BJ (cell line): ENCODE results near the gene ARHGAP23. TPM values are rescaled to one million over a fixed set of nuclear protein-coding genes. Genes with fewer than 3 reads are reported as not detected.
A peak's percentile ranks its signal among the peaks of the same experiment; 100 is the strongest.

Source experiments
- CTCF ChIA-PET: fragments of 350-600 bp; formaldehyde crosslinking; extraction: SDS; loops from one replicate; lab custom pipeline; 2021; ENCODE audit warnings: antibody characterized with exemption, inconsistent platforms; lab: Yijun Ruan, JAX
- POLR2A ChIA-PET: fragments of 300-600 bp; sonication (Branson Sonifier 250); formaldehyde crosslinking; extraction: SDS; loops from one replicate; lab custom pipeline; 2021; ENCODE audit warnings: antibody characterized with exemption; lab: Charles Lee
- DNase-seq: peaks from one replicate; pipeline ENCODE4 v3.0.0-alpha.2; 2011; ENCODE audit warnings: low read depth
- H3K27me3 ChIP-seq: 2 replicates; pipeline ENCODE4 v1.6.0; 2011; ENCODE audit warnings: low read length; ENCODE audit not compliant: control insufficient read depth, insufficient read depth
- H3K36me3 ChIP-seq: 2 replicates; pipeline ENCODE4 v1.5.1; 2011; ENCODE audit warnings: low read length; ENCODE audit not compliant: control insufficient read depth, insufficient read depth
- H3K4me3 ChIP-seq: 2 replicates; pipeline ENCODE4 v1.5.1; 2011; ENCODE audit warnings: low read depth, mild to moderate bottlenecking, control low read depth, low read length
- polyA plus RNA-seq: library from polyadenylated mRNA; depleted of rRNA; stranded (reverse); fragments of >200 nt; gene quantifications from 2 replicates; pipeline ENCODE4 v1.2.3, GENCODE V29; 2011
- TF ChIP-seq, protein P1 (sequence below): IDR thresholded peaks from 2 replicates; pipeline ENCODE4 v1.5.1; 2011; ENCODE audit warnings: low read depth, mild to moderate bottlenecking, control low read depth, inconsistent platforms, low read length, moderate library complexity; ENCODE audit not compliant: insufficient read depth

ARHGAP23 gene
- polyA plus RNA-seq, 1 experiment = 17.2 TPM

DNA sequence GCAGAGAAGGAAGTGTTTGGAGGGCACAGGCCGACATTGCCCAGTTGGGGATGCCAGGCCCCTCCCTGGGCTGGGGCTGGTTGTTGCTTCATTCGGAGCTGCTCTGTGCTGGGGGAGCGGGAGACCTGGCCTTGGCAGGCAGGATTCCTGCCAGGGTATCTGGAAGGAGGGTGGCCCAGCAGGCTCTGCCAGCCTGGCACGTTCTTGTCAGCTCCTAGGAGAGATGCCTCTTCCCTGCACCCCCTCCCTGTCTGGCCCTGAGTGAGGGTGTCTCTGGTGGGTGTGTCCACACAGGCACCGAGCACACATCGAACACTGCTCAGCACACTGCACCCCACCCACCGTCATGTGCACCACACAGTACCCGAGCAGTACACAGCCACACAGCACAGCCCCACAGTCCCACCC lies 35.2 kb downstream of the ARHGAP23 start:
- ChIA-PET CTCF (interaction anchor here (0.8 kb wide), 1 partner anchor 18 kb away, joined by 4 read pairs; no protein-coding TSS in a partner anchor), POLR2A (no interaction called here)
- Histone ChIP-seq H3K4me3 (no peak overlapping the region), H3K36me3 (peaks cover 51% of the 10 kb centered on the region), H3K27me3 (no peaks in the 10 kb centered on the region)
- TF ChIP-seq, protein P1, sequence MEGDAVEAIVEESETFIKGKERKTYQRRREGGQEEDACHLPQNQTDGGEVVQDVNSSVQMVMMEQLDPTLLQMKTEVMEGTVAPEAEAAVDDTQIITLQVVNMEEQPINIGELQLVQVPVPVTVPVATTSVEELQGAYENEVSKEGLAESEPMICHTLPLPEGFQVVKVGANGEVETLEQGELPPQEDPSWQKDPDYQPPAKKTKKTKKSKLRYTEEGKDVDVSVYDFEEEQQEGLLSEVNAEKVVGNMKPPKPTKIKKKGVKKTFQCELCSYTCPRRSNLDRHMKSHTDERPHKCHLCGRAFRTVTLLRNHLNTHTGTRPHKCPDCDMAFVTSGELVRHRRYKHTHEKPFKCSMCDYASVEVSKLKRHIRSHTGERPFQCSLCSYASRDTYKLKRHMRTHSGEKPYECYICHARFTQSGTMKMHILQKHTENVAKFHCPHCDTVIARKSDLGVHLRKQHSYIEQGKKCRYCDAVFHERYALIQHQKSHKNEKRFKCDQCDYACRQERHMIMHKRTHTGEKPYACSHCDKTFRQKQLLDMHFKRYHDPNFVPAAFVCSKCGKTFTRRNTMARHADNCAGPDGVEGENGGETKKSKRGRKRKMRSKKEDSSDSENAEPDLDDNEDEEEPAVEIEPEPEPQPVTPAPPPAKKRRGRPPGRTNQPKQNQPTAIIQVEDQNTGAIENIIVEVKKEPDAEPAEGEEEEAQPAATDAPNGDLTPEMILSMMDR = no peak
- DNase-seq = no peak

DNA sequence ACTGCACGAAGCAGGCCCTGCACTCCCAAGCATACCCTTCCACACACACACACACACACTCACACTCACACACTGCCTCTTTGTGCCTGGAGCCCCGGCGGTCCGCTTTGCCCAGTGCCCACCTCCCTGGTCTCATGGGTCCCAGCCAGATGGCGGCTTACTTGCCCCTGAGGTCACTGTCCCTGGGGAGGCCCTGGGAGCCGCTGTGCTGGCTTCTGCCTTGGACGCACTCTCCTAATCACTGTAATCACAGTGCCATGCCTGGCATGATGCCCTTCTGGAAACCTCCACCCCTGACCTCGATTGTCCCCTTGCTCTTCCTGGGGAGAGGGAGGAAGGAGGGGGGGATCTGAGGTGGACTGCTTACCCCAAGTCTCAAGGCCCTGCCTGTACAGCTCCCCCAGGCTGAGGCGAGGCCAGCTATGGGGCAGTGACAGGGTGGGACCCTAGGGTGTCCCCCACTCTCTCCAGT lies 36.0 kb downstream of the ARHGAP23 start:
- Histone ChIP-seq H3K36me3 (peaks cover 48% of the 10 kb centered on the region), H3K4me3 (0 out of 2 replicates have a peak overlapping the region, but pooled peaks have one; percentile 2), H3K27me3 (no peaks in the 10 kb centered on the region)
- DNase-seq = no peak
- ChIA-PET CTCF (interaction anchor here (0.8 to 3.3 kb wide), 10 partner anchors 9 to 202 kb away, joined by 3 to 17 read pairs (median 4); no protein-coding TSS in a partner anchor), POLR2A (interaction anchor here (1.8 kb wide), 1 partner anchor 13 kb away, joined by 15 read pairs; no protein-coding TSS in a partner anchor)
- TF ChIP-seq, protein P1 = no peak

DNA sequence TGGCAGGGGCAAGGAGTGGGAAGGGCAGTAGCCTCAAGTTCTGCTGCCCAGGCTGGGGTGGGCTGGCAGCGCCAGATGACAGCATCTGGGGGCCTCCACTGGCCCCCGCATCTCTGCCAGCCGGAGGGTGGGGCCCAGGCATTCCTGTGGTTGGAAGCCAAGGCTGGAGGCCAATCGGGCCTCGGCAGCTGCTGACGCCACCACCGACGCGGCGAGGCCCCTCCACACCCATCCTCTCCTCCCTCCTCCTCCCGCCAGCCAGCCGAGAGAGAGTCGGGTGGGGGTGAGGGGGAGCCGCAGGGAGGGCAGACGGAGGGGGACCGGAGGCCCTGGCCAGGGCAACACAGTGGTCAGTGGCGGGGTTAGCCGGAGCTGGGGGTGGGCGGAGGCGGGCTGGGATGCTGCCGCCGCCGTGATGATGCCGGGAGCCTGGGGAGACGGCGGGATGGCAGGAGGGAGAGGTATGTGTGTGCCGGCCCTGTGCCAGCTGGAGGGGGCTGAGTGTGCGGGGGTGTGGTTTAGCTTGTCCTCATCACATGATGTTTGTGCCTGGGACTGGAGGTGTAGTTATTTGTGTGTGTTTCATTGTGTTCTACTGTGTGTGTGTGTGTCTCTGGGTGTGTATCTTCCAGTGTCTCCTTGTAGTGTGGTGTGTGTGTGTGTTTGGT lies 36.6 kb downstream of the ARHGAP23 start:
- DNase-seq = peak; percentile 77
- peaks cover 47% of the 10 kb centered on the region for H3K36me3 ChIP-seq
- TF ChIP-seq, protein P1 = no peak
- peak overlapping the region; percentile 45 for H3K4me3 ChIP-seq
- POLR2A ChIA-PET = interaction anchor here (0.6 to 1.8 kb wide), 2 partner anchors 13 to 186 kb away, joined by 4 to 15 read pairs; no protein-coding TSS in a partner anchor
- no peaks in the 10 kb centered on the region for H3K27me3 ChIP-seq
- CTCF ChIA-PET = interaction anchor here (0.8 to 3.3 kb wide), 12 partner anchors 9 to 202 kb away, joined by 3 to 17 read pairs (median 4); no protein-coding TSS in a partner anchor

DNA sequence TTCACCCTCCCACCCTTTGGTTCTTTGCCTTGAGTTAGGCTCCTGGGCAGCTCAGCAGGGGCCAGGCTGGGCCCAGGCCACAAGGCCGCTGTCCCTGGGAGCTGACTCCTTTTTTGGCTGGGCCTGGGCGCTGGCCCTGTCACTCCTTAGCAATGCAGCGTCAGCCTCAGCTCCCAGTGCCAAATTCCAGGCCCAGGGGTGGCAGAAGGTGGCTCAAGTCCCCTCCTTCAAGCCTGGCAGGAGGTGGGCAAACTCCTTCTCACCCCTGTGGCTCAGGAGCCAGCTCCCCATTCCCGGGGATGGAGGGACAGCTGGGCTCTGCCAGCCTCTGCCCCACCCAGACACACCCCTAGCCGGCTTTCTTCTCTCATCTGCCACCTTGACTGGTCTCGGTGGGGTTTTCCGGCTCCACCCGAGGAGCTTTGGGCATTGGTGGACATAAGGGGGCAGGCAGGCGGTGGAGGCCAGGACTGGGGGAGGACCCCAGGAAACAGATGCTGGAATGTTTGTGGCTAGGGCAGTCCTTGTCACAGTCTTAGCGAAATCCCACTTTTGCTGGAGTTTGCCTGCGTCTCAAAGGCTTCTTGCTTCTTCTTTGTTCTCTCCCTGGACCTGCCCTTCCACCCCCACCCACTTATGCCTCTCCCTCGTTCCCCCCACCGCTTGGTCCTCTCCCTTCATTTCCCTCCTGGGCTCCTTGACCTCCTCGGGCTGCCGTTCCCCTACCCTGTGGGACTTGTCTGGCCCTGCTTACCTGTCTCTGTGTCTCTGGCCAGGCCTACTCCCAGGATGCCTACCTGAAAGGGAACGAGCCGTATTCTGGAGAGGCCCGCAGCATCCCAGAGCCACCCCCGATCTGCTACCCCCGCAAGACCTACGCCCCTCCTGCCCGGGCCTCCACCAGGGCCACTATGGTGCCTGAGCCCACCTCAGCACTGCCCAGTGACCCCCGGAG lies 37.4 kb downstream of the ARHGAP23 start:
- DNase-seq = peak; percentile 51
- Histone ChIP-seq H3K4me3 (peak overlapping the region; percentile 45), H3K27me3 (no peaks in the 10 kb centered on the region), H3K36me3 (peaks cover 41% of the 10 kb centered on the region)
- TF ChIP-seq, protein P1 = no peak
- ChIA-PET CTCF (interaction anchor here (0.8 to 3.3 kb wide), 9 partner anchors 10 to 117 kb away, joined by 3 to 17 read pairs (median 5); no protein-coding TSS in a partner anchor), POLR2A (interaction anchor here (1.8 kb wide), 1 partner anchor 14 kb away, joined by 15 read pairs; no protein-coding TSS in a partner anchor)
